HG03575 (cell line): ENCODE results near the gene CAPN15.

ENCODE experiments used
- ATAC-seq: cut with Tn5 transposase; IDR thresholded peaks from one replicate; pipeline ENCODE4 v1.9.1; 2021; ENCODE audit not compliant: unreplicated experiment, insufficient number of reproducible peaks, low FRiP score; ENCODE audit errors: extremely low read depth

CAPN15 gene

GRCh38 chr16:523097-523741 is 4.3 kb upstream of the CAPN15 start:
- no peak for ATAC-seq

GRCh38 chr16:524274-525040 is 3.1 kb upstream of the CAPN15 start:
- no peak for ATAC-seq

GRCh38 chr16:525123-525519 is 2.4 kb upstream of the CAPN15 start:
- ATAC-seq = no peak

- no peak for ATAC-seq
Observed at GRCh38 chr16:525520-526180, 1.9 kb upstream of the CAPN15 start.

- no peak for ATAC-seq
Observed at GRCh38 chr16:526181-527014, 1.1 kb upstream of the CAPN15 start.

GRCh38 chr16:528111-529011 is 849 bp downstream of the CAPN15 start:
- ATAC-seq = no peak

GRCh38 chr16:529012-529575 is 1.6 kb downstream of the CAPN15 start:
- no peak for ATAC-seq

GRCh38 chr16:530111-530817 is 2.8 kb downstream of the CAPN15 start:
- no peak for ATAC-seq

GRCh38 chr16:531494-532125 is 4.1 kb downstream of the CAPN15 start:
- no peak for ATAC-seq

- no peak for ATAC-seq
Observed at GRCh38 chr16:533391-534123, 6.0 kb downstream of the CAPN15 start.

- ATAC-seq = no peak
Observed at GRCh38 chr16:534135-534534, 6.6 kb downstream of the CAPN15 start.

GRCh38 chr16:534856-535445 is 7.4 kb downstream of the CAPN15 start:
- ATAC-seq = no peak

- ATAC-seq = no peak
Observed at GRCh38 chr16:535446-536405, 8.2 kb downstream of the CAPN15 start.

- ATAC-seq = no peak
Observed at GRCh38 chr16:536746-537145, 9.2 kb downstream of the CAPN15 start.
